ENCODE results near the gene MAST4.
"Not testable (repeated sequence)": the region's sequence is repeated elsewhere in the genome, so short reads cannot be mapped to it uniquely, and the experiment has no call there.

MAST4 gene

GRCh38 chr5:67146981-67147380 lies 550.8 kb downstream of the MAST4 start:
- DNase-seq, result no peak

- no peak for DNase-seq
Observed at GRCh38 chr5:67147760-67148159, 551.6 kb downstream of the MAST4 start.

DNA sequence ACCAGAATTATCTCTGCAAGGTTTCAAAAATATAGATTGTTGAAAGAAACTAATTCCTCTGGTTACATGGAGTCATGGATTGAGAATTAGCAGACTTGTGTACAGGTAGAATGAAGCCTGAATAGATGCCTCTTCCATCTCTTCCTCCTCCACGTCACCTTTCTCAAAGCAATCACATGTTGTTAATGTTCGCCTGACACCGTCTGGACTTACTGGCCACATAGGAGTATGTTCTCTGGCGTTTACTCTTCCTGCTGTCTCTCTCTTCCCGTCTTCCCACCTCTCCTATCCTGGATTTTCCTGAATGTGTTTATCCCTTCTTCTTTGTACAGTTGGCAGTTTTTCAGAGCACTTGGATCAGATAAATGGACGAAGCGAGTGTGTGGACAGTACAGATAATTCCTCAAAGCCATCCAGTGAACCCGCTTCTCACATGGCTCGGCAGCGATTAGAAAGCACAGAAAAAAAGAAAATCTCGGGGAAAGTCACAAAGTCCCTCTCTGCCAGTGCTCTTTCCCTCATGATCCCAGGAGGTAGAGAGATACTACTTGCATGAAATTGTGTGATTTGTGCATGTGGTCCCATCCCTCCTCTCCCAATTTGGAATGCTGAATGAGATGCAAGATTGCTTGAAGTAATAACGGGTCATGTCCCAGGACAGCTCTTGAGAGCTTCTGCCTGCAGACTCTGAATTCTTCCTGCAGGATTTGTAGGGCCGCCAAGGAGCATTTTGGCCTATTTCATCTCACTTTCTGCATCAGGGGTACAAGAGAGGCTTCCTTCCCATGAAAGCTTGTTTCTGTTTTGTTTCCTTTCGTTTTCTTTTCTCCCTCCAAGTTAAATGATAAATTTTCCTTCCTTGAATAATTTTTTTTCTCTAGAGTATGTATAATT lies 553.1 kb downstream of the MAST4 start:
- no peak for DNase-seq

DNA sequence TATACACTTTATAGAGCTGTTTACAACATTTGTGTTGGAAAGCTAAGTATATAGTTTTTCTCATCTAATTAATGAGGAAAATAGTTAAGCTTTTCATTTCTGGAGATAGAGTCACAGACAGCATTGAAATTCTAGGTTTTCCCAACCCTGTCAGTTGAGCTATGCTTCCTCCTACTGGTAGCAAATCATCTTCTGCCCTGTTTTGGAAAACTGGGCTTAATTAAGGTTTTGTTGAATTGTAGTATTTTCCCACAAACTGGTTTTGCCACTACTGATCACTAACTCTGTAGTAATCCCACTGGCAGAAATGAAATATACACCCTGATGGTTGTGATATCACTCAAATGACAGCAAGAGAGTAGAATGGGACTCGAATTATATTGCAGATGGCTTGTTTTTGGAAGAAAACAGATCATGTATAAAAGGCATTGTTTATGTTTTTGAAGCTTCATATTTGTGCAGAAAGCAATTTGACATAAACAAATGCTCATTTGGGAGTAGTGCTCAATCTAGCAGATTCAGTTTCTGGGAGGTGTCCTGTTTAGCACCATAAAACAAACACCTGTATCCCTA lies 553.8 kb downstream of the MAST4 start:
- no peak for DNase-seq

DNA sequence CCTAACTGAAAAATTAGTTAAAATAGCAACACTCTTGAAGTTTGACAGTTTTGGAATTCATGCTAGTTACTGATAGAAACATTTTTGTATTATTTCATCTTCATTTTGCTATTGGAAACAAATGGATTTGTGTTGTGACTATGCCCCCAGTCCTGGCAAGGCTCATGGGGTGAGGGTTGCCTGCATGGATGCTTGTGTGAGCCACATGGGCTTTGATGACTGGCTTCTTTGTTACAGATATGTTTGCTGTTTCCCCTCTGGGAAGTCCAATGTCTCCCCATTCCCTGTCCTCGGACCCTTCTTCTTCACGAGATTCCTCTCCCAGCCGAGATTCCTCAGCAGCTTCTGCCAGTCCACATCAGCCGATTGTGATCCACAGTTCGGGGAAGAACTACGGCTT lies 556.2 kb downstream of the MAST4 start:
- no peak for DNase-seq

DNA sequence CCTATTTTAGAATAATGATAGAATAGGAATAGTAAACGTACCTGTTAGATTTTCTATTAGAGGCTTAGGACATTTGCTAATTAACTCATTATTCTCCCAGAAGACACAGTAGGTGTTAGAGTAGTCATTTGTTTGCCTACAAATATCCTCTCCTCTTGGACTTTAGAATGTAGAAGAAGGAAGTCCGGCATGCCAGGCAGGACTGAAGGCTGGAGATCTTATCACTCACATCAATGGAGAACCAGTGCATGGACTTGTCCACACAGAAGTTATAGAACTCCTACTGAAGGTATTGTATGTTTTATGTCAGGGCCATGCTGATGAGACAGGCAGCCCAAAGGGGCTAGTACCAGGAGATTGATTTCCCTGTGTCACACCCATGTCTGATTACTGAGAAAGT lies 557.1 kb downstream of the MAST4 start:
- DNase-seq, result no peak

GRCh38 chr5:67154556-67155206 lies 558.5 kb downstream of the MAST4 start:
- no peak for DNase-seq

DNA sequence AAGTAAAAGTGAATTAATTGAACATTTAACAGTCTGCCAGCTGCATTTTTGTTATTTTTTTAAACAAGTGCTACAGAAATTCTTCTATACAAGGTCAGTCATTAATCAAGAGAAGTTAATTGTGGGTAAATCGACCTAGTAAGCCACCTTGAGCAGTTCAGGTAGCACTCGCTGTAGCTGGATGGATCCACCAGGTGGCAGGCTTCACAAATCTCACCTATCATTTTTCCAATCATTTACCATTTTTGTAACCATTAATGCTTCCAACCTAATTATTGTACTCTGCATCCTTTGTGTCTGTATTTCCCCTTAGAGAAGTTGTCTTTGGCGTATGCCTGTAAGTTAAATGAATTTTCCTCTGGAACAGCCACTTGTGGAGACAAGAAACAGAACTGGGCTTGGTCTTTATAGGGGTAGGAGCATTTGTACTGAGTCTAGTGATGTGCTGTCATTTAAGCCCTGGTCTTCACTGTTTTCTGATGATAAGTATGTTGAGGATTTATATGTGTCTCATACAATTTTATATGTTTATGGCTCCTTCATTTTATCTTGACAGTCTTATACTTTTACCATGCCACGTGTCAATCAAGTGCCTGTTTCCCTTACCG lies 560.9 kb downstream of the MAST4 start:
- peak; percentile 74 for DNase-seq

- no peak for DNase-seq
Observed at GRCh38 chr5:67160272-67160671, 564.1 kb downstream of the MAST4 start.

GRCh38 chr5:67160985-67161384 lies 564.8 kb downstream of the MAST4 start:
- DNase-seq, result peak; percentile 68

DNA sequence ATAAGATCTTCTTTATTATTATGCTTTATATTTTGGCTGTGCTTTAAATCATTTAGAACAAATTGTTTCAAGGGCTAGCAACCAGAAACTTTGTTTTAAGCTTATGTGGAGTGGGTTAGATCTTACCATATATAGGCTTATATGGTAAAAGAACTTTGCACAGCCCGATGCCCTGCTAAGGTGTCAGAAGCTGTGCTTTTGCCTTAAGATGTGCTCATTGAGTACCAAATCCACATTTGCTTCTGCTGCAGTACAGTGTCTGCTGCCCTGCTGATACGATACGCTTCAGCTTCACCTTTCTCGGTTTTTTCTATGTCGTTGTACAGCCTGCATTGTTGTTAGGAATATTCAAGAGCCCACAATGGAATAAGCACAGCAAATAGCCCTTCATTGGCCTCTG lies 565.6 kb downstream of the MAST4 start:
- DNase-seq, result no peak

GRCh38 chr5:67163231-67163756 lies 567.1 kb downstream of the MAST4 start:
- DNase-seq, result no peak

DNA sequence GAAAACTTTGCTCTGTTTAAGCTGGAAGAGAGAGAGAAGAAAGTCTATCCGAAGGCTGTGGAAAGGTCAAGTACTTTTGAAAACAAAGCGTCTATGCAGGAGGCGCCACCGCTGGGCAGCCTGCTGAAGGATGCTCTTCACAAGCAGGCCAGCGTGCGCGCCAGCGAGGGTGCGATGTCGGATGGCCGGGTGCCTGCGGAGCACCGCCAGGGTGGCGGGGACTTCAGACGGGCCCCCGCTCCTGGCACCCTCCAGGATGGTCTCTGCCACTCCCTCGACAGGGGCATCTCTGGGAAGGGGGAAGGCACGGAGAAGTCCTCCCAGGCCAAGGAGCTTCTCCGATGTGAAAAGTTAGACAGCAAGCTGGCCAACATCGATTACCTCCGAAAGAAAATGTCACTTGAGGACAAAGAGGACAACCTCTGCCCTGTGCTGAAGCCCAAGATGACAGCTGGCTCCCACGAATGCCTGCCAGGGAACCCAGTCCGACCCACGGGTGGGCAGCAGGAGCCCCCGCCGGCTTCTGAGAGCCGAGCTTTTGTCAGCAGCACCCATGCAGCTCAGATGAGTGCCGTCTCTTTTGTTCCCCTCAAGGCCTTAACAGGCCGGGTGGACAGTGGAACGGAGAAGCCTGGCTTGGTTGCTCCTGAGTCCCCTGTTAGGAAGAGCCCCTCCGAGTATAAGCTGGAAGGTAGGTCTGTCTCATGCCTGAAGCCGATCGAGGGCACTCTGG lies 567.8 kb downstream of the MAST4 start:
- DNase-seq, result no peak

DNA sequence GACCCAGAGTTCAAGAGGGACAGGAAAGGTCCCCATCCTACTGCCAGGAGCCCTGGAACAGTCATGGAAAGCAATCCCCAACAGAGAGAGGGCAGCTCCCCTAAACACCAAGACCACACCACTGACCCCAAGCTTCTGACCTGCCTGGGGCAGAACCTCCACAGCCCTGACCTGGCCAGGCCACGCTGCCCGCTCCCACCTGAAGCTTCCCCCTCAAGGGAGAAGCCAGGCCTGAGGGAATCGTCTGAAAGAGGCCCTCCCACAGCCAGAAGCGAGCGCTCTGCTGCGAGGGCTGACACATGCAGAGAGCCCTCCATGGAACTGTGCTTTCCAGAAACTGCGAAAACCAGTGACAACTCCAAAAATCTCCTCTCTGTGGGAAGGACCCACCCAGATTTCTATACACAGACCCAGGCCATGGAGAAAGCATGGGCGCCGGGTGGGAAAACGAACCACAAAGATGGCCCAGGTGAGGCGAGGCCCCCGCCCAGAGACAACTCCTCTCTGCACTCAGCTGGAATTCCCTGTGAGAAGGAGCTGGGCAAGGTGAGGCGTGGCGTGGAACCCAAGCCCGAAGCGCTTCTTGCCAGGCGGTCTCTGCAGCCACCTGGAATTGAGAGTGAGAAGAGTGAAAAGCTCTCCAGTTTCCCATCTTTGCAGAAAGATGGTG lies 568.8 kb downstream of the MAST4 start:
- no peak for DNase-seq

DNA sequence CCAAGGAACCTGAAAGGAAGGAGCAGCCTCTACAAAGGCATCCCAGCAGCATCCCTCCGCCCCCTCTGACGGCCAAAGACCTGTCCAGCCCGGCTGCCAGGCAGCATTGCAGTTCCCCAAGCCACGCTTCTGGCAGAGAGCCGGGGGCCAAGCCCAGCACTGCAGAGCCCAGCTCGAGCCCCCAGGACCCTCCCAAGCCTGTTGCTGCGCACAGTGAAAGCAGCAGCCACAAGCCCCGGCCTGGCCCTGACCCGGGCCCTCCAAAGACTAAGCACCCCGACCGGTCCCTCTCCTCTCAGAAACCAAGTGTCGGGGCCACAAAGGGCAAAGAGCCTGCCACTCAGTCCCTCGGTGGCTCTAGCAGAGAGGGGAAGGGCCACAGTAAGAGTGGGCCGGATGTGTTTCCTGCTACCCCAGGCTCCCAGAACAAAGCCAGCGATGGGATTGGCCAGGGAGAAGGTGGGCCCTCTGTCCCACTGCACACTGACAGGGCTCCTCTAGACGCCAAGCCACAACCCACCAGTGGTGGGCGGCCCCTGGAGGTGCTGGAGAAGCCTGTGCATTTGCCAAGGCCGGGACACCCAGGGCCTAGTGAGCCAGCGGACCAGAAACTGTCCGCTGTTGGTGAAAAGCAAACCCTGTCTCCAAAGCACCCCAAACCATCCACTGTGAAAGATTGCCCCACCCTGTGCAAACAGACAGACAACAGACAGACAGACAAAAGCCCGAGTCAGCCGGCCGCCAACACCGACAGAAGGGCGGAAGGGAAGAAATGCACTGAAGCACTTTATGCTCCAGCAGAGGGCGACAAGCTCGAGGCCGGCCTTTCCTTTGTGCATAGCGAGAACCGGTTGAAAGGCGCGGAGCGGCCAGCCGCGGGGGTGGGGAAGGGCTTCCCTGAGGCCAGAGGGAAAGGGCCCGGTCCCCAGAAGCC lies 569.6 kb downstream of the MAST4 start:
- DNase-seq, result peak; percentile 87

GRCh38 chr5:67166460-67167285 lies 570.5 kb downstream of the MAST4 start:
- DNase-seq, result peak; percentile 84

GRCh38 chr5:67168069-67168468 lies 571.9 kb downstream of the MAST4 start:
- no peak for DNase-seq

GRCh38 chr5:67170767-67171166 lies 574.6 kb downstream of the MAST4 start:
- DNase-seq, result no peak

- not testable (repeated sequence) for DNase-seq
Observed at GRCh38 chr5:67173351-67173750, 577.2 kb downstream of the MAST4 start.

- no peak for DNase-seq
Observed at GRCh38 chr5:67173959-67174358, 577.8 kb downstream of the MAST4 start.

Measured in CD4-positive, alpha-beta T cell treated with Interleukin-10 for 1 hour (primary cell).